Breast epithelium (tissue), 4 donors: ENCODE measurements around the gene CHMP4B. TPM values are rescaled to one million over a fixed set of nuclear protein-coding genes. Genes with fewer than 3 reads are reported as not detected.

Source experiments
- DNase-seq, 2 donors: peaks; one replicate each; pipeline ENCODE4 v3.0.0-alpha.2; 2019; ENCODE audit warnings: low spot score in 2 of 2
- H3K27ac ChIP-seq, 2 donors: fragments of 200-600 bp; sonication (generic) in 1 of 2; one replicate each; pipeline ENCODE4 v1.5.1; 2016 to 2019; ENCODE audit warnings: mild to moderate bottlenecking in 1 of 2
- H3K27me3 ChIP-seq, 2 donors: fragments of 200-600 bp; sonication (generic) in 1 of 2; one replicate each; pipeline versions ENCODE4 v1.5.1 to v1.6.0; 2017 to 2019; ENCODE audit warnings: control low read depth in 1 of 2, mild to moderate bottlenecking in 1 of 2
- H3K36me3 ChIP-seq: fragments of 200-600 bp; one replicate; pipeline ENCODE4 v1.5.1; 2019
- H3K4me1 ChIP-seq, 2 donors: fragments of 200-600 bp; sonication (generic); one replicate each; pipeline ENCODE4 v1.5.1; 2016 to 2019; ENCODE audit warnings: control low read depth in 1 of 2
- H3K4me3 ChIP-seq, 3 donors: fragments of 200-600 bp; sonication (generic); 1 replicate in 2 of 3; 2 replicates in 1 of 3; pipeline ENCODE4 v1.5.1; 2016 to 2019; ENCODE audit warnings: mild to moderate bottlenecking in 3 of 3, moderate library complexity in 2 of 3
- H3K9me3 ChIP-seq, 2 donors: fragments of 200-600 bp; sonication (generic) in 1 of 2; one replicate each; pipeline ENCODE4 v1.5.1; 2016 to 2019; ENCODE audit warnings: control low read depth in 1 of 2
- CTCF ChIP-seq, 3 donors: fragments of 450-650 bp; IDR thresholded peaks; one replicate each; pipeline ENCODE4 v1.5.1; 2016 to 2017; ENCODE audit warnings: antibody characterized with exemption in 3 of 3, mild to moderate bottlenecking in 3 of 3, moderate library complexity in 3 of 3
- POLR2A ChIP-seq: fragments of 450-650 bp; IDR thresholded peaks from one replicate; pipeline ENCODE4 v1.6.1; 2016; ENCODE audit warnings: antibody characterized with exemption, mild to moderate bottlenecking, moderate library complexity
- POLR2AphosphoS5 ChIP-seq, 3 donors: sonication (generic); formaldehyde crosslinking; IDR thresholded peaks; one replicate each; pipeline ENCODE4 v1.6.1; 2017; ENCODE audit warnings: antibody characterized with exemption in 3 of 3
- intact Hi-C: fragments of 100-400 bp; cut with DNase I; formaldehyde crosslinking; loops from one replicate; pipeline ENCODE4 v1.15.1; 2023; ENCODE audit warnings: low total_unique reads
- total RNA-seq, 3 donors: library from RNA; depleted of rRNA; stranded (reverse); fragments of >200 nt; gene quantifications; one replicate each; pipeline ENCODE4 v1.1.0, GENCODE V29; 2016

The CHMP4B gene
- total RNA-seq, 3 donors from 2014 or later, result 76.4 to 106 (median 95.4) TPM

GRCh38 chr20:33899106-33899505 lies 88.0 kb downstream of the CHMP4B start:
- H3K27ac ChIP-seq, result no peak overlapping the region
- H3K4me1 ChIP-seq, result no peaks in the 10 kb centered on the region
- TF ChIP-seq POLR2AphosphoS5 (IDR thresholded peaks at IDR 0.05) (no peak), POLR2A (no peak), CTCF (IDR thresholded peaks at IDR 0.05) (no peak)
- intact Hi-C loops, result no loop called here
- no peaks in the 10 kb centered on the region for H3K9me3 ChIP-seq
- no peaks in the 10 kb centered on the region for H3K27me3 ChIP-seq
- no peak overlapping the region for H3K4me3 ChIP-seq
- H3K36me3 ChIP-seq, result no peaks in the 10 kb centered on the region
- DNase-seq, result no peak

DNA sequence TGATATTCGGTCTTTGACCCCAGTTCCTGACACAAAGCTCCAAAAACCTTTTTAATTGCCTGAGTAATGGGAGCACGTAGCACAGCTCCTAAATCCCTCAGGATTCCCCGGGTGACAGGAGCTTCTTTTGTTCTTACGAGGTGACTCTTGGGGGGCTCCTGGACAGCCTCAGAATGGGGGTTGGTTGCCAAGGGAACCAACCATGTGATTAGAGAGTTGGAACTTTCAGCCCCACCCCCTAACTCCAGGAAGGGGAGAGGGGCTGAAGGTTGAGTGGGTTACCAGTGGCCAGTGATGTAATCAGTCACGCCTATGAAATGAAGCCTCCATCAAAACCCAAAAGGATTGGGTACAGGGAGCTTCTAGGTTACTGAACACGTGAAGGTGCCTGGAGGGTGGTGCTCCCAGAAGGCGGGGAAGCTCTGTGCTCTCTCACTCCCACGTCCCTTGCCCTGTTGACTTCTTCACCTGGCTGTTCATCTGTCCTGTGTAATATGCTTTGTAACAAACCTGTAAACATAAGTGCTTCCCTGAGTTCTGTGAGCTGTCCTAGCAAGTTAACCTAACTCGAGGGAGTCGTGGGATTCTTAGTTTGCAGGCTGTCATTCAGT lies 89.5 kb downstream of the CHMP4B start:
- Histone ChIP-seq H3K27ac (no peak overlapping the region), H3K27me3 (no peaks in the 10 kb centered on the region), H3K36me3 (no peaks in the 10 kb centered on the region), H3K4me3 (no peak overlapping the region), H3K9me3 (no peaks in the 10 kb centered on the region), H3K4me1 (no peaks in the 10 kb centered on the region)
- intact Hi-C loops, result no loop called here
- DNase-seq, result no peak
- TF ChIP-seq POLR2A, result no peak
- TF ChIP-seq CTCF (IDR thresholded peaks at IDR 0.05), result no peak
- TF ChIP-seq POLR2AphosphoS5 (IDR thresholded peaks at IDR 0.05), result no peak

GRCh38 chr20:33901132-33901523 lies 90.0 kb downstream of the CHMP4B start:
- H3K36me3 ChIP-seq, result no peaks in the 10 kb centered on the region
- DNase-seq, result no peak
- H3K9me3 ChIP-seq, result no peaks in the 10 kb centered on the region
- TF ChIP-seq POLR2A, result no peak
- TF ChIP-seq POLR2AphosphoS5 (IDR thresholded peaks at IDR 0.05), result no peak
- TF ChIP-seq CTCF (IDR thresholded peaks at IDR 0.05), result no peak
- H3K27ac ChIP-seq, result no peak overlapping the region
- H3K4me1 ChIP-seq, result no peaks in the 10 kb centered on the region
- H3K4me3 ChIP-seq, result no peak overlapping the region
- H3K27me3 ChIP-seq, result no peaks in the 10 kb centered on the region
- intact Hi-C loops, result no loop called here

DNA sequence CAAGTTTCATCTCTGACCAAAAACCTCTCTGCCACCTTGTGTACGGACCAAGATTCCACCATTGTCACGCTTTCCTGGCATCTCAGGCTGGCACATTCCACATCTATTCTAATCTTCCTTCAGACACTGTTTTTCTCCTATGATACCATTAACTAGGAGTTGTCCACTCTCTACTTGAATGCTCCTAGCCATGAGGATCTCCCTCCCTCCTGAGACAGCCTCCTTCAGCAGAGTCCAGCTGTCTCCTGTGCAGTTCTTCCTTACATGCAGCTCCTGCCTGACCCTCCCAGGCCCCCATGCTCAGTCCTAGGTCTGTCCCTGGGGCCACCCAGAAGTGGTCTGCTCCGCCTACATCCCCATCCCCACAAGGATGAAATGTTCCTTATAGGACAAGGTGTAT lies 90.9 kb downstream of the CHMP4B start:
- intact Hi-C loops, result no loop called here
- Histone ChIP-seq H3K4me1 (no peaks in the 10 kb centered on the region), H3K27me3 (no peaks in the 10 kb centered on the region), H3K9me3 (no peaks in the 10 kb centered on the region), H3K27ac (no peak overlapping the region), H3K36me3 (no peaks in the 10 kb centered on the region), H3K4me3 (no peak overlapping the region)
- no peak for DNase-seq
- no peak for TF ChIP-seq CTCF (IDR thresholded peaks at IDR 0.05)
- no peak for TF ChIP-seq POLR2A
- no peak for TF ChIP-seq POLR2AphosphoS5 (IDR thresholded peaks at IDR 0.05)

Other genes starting within 250 kb of the CHMP4B start
- under 1 TPM; 0.16 to 0.33 (median 0.29) TPM for gene C20orf144, start 149.0 kb upstream of the CHMP4B start, total RNA-seq
- 1 to 10 TPM; 1.4 to 3.4 (median 2.6) TPM for gene ACTL10, start 144.4 kb upstream of the CHMP4B start, total RNA-seq
- gene NECAB3, start 136.9 kb upstream of the CHMP4B start, total RNA-seq, result 10 to 100 TPM; 23.4 to 37.3 (median 28.5) TPM
- 1 to 10 TPM in 1 of 3 donors, under 1 TPM in 2; 0.33 to 2.2 (median 0.88) TPM for gene E2F1, start 125.0 kb upstream of the CHMP4B start, total RNA-seq
- 10 to 100 TPM in 1 of 3 donors, 1 to 10 TPM in 2; 7.9 to 14.3 (median 9.1) TPM for gene PXMP4, start 91.0 kb upstream of the CHMP4B start, total RNA-seq
- gene ZNF341, start 79.4 kb upstream of the CHMP4B start, total RNA-seq, result 1 to 10 TPM; 1.8 to 3.3 (median 2.5) TPM
- 100 to 1,000 TPM in 1 of 3 donors, 10 to 100 TPM in 2; 73.5 to 120 (median 96.4) TPM for gene RALY, start 182.6 kb downstream of the CHMP4B start, total RNA-seq